ENCODE measurements around the gene CNOT4. TPM values are rescaled to one million over a fixed set of nuclear protein-coding genes. Genes with fewer than 3 reads are reported as not detected.
"Not testable (repeated sequence)": the region's sequence is repeated elsewhere in the genome, so short reads cannot be mapped to it uniquely, and the experiment has no call there.

CNOT4 gene
- total and polyA plus RNA-seq, 10 donors = 5.3 to 36.9 (median 27.9) TPM

DNA sequence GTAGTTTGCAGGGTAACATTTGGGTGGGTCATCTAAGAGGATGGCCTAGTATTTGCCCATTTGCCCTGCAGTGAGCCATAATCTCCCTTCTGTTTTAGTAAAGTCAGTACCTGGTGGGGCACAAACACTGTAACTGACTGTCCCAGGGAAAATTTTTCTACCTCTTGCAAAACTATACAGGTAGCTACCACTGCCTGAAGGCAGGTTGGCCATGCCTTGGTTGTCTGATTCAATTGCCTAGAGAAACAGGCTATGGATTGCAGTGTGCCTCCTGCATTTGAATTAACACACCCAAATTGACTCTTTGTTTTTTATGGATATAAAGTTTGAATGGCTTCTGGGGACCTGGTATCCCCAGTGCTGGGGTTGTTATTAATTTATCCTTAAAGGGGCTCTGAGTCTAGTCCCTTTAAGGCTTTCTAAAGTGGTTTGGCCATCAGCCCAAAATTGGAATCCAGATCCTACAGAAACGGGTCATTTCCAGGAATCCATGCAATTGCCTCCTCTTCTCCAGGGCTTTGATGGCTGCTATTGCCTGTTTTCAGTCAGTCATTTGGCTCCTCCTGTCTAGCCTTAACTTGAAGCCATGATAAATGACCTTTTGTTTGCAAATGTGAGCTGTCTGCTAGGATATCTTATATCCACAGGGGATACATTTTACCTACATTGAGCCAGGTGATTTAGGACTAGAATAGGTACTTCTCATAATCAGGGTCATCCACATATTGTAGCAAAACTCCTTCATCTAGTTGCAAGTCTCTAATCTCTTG, 187.1 kb downstream of the CNOT4 start:
- no peak overlapping the region for H3K4me3 ChIP-seq
- DNase-seq = no peak
- no peak overlapping the region for H3K27ac ChIP-seq
- peaks cover 0 to 12% (median 0%) of the 10 kb centered on the region in 8 donors for H3K9me3 ChIP-seq
- H3K4me1 ChIP-seq = no peaks in the 10 kb centered on the region
- intact Hi-C loops (cut with DNase I; ENCODE audit: low total_unique reads) = no loop called here
- no peaks in the 10 kb centered on the region for H3K36me3 ChIP-seq
- no peaks in the 10 kb centered on the region for H3K27me3 ChIP-seq (replicated peaks in 1 of 7)
- WGBS, 5 donors = 46 to 75% (median 65%) methylated on average over 1 of the region's 1 CpG
- TF ChIP-seq POLR2AphosphoS5 (IDR thresholded peaks at IDR 0.05) = no peak
- TF ChIP-seq CTCF (IDR thresholded peaks at IDR 0.05 in 8 of 11, conservative IDR thresholded peaks at IDR 0.05 in 3 of 11) = no peak
- no peak for TF ChIP-seq POLR2A (IDR thresholded peaks at IDR 0.05)

- Histone ChIP-seq H3K4me1 (no peaks in the 10 kb centered on the region), H3K27me3 (replicated peaks in 1 of 7) (no peaks in the 10 kb centered on the region), H3K27ac (no peak overlapping the region), H3K9me3 (peaks cover 0 to 12% (median 0%) of the 10 kb centered on the region in 8 donors), H3K4me3 (no peak overlapping the region), H3K36me3 (no peaks in the 10 kb centered on the region)
- WGBS, 5 donors = 60 to 86% (median 68%) methylated on average over 4 of the region's 4 CpGs
- intact Hi-C loops (cut with DNase I; ENCODE audit: low total_unique reads) = no loop called here
- DNase-seq = no peak
- TF ChIP-seq POLR2AphosphoS5 (IDR thresholded peaks at IDR 0.05) = no peak
- no peak for TF ChIP-seq POLR2A (IDR thresholded peaks at IDR 0.05)
- no peak for TF ChIP-seq CTCF (IDR thresholded peaks at IDR 0.05 in 8 of 11, conservative IDR thresholded peaks at IDR 0.05 in 3 of 11)
These were observed 188.3 kb downstream of the CNOT4 start for GRCh38 chr7:135321556-135321955.

- intact Hi-C loops (cut with DNase I; ENCODE audit: low total_unique reads); H3K4me3 ChIP-seq; H3K36me3 ChIP-seq; H3K4me1 ChIP-seq; H3K27me3 ChIP-seq (replicated peaks in 1 of 7); DNase-seq; H3K27ac ChIP-seq: not testable (repeated sequence)
- peaks cover 0 to 12% (median 0%) of the 10 kb centered on the region in 8 donors for H3K9me3 ChIP-seq
- WGBS, 5 donors = 92 to 96% (median 96%) methylated on average over 4 to 6 of the region's 6 CpGs
These were observed 188.9 kb downstream of the CNOT4 start for GRCh38 chr7:135320953-135321352.

DNA sequence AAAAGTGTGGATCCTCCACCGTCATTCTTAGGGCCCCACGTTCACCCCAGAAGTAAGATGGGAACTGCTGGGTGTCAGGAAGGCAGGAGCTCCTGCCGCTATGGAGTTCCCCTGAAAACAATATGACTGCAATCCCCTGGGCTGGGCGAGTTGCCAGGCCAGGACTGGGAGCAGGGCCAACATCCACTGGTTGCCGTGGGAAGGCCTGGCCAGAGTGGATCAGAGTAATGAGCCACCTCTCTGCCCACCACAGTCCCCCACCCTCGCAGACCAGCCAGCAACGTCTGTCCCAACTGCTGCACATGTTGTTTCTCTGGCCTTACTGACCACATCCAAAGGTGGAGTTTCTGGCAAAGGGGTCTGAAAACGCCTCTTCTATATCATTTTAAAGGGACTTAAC, 189.6 kb downstream of the CNOT4 start:
- Histone ChIP-seq H3K9me3 (peaks cover 0 to 12% (median 0%) of the 10 kb centered on the region in 8 donors), H3K27ac (no peak overlapping the region), H3K4me3 (no peak overlapping the region), H3K4me1 (no peaks in the 10 kb centered on the region), H3K36me3 (no peaks in the 10 kb centered on the region), H3K27me3 (replicated peaks in 1 of 7) (no peaks in the 10 kb centered on the region)
- intact Hi-C loops (cut with DNase I; ENCODE audit: low total_unique reads) = no loop called here
- WGBS, 5 donors = 8 to 39% (median 17%) methylated on average over 6 to 8 of the region's 8 CpGs
- no peak for TF ChIP-seq POLR2A (IDR thresholded peaks at IDR 0.05)
- TF ChIP-seq POLR2AphosphoS5 (IDR thresholded peaks at IDR 0.05) = no peak
- no peak for TF ChIP-seq CTCF (IDR thresholded peaks at IDR 0.05 in 8 of 11, conservative IDR thresholded peaks at IDR 0.05 in 3 of 11)
- DNase-seq = no peak

Data from spleen (tissue), 11 donors.